OCI-LY1 (cell line): ENCODE data around the gene OTOP3.

Experiments
- CTCF ChIP-seq: fragments of 200-600 bp; sonication (generic), shearing (Covaris generic); IDR thresholded peaks from 2 replicates; pipeline ENCODE4 v1.5.1; 2017; ENCODE audit warnings: mild to moderate bottlenecking, antibody characterized with exemption, low read length, moderate library complexity, mixed read lengths
- EZH2 ChIP-seq: fragments of 200-600 bp; sonication (generic), shearing (Covaris generic); IDR thresholded peaks from 2 replicates; pipeline ENCODE4 v1.8.0; 2017; ENCODE audit warnings: borderline replicate concordance, mixed run types, mild to moderate bottlenecking, antibody characterized with exemption, low read length, moderate library complexity, mixed read lengths

- no peak for TF ChIP-seq CTCF
- TF ChIP-seq EZH2 = no peak
Observed at GRCh38 chr17:74981318-74981978, 45.8 kb downstream of the OTOP3 start.
